Measurements from ENCODE around the gene VAPB. TPM values are rescaled to one million over a fixed set of nuclear protein-coding genes. Genes with fewer than 3 reads are reported as not detected.

VAPB gene
- total and polyA plus RNA-seq, 2 of the 4 experiments (the other 2 are of a cell fraction), result 9.1 to 26.0 TPM

DNA sequence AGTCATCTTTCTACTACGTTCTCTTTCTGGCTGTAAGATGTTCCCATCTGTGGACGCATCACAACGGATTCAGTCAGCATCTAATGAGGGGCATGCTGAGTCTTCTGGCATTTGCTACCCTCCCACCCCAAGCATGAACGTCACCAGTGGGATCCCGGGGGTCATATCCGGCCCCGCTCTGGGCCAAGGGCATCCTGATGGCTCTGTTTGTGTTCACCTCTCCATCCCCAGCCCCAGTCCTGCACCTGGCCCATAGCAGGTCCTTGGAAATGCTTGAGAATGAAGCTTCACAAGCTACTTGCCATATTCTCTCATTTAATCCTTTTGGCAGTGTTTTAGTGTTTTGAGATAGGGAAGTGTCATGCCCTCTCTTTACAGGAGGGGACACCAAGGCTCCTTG is 111.2 kb downstream of the VAPB start:
- no peak overlapping the region for H4K8ac ChIP-seq (ENCODE audit: low read depth in 2 of 2, low read length in 2 of 2)
- H3K9me1 ChIP-seq (ENCODE audit: insufficient read depth, low read length), result no peaks in the 10 kb centered on the region
- POLR2A ChIA-PET (ENCODE audit: unreplicated experiment), result no interaction called here
- H4K91ac ChIP-seq (ENCODE audit: insufficient read depth, low read depth, low read length), result no peak overlapping the region
- H2AK9ac ChIP-seq (replicated peaks; ENCODE audit: low read depth, low read length, poor library complexity), result no peak overlapping the region
- no peak for DNase-seq
- dilution Hi-C loops (cut with HindIII; ENCODE audit: low sequenced_read_pairs, unreplicated experiment) (no loop called here), in situ Hi-C loops (cut with MboI; ENCODE audit: low sequenced_read_pairs) (no loop called here), intact Hi-C loops (cut with micrococcal nuclease) (no loop called here)
- H3K9ac ChIP-seq (ENCODE audit: low read depth, low read length), result no peak overlapping the region
- no peak overlapping the region for H3K4me3 ChIP-seq (ENCODE audit: insufficient read depth, low read depth, low read length)
- TF ChIP-seq, protein P1, sequence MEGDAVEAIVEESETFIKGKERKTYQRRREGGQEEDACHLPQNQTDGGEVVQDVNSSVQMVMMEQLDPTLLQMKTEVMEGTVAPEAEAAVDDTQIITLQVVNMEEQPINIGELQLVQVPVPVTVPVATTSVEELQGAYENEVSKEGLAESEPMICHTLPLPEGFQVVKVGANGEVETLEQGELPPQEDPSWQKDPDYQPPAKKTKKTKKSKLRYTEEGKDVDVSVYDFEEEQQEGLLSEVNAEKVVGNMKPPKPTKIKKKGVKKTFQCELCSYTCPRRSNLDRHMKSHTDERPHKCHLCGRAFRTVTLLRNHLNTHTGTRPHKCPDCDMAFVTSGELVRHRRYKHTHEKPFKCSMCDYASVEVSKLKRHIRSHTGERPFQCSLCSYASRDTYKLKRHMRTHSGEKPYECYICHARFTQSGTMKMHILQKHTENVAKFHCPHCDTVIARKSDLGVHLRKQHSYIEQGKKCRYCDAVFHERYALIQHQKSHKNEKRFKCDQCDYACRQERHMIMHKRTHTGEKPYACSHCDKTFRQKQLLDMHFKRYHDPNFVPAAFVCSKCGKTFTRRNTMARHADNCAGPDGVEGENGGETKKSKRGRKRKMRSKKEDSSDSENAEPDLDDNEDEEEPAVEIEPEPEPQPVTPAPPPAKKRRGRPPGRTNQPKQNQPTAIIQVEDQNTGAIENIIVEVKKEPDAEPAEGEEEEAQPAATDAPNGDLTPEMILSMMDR (conservative IDR thresholded peaks at IDR 0.05; ENCODE audit: low read depth, low read length), result no peak
- TF ChIP-seq BHLHE40 (IDR thresholded peaks at IDR 0.05; ENCODE audit: low read depth, low read length), result no peak
- no peak for TF ChIP-seq RAD21 (IDR thresholded peaks at IDR 0.05; ENCODE audit: low read length)
- TF ChIP-seq, protein P2, sequence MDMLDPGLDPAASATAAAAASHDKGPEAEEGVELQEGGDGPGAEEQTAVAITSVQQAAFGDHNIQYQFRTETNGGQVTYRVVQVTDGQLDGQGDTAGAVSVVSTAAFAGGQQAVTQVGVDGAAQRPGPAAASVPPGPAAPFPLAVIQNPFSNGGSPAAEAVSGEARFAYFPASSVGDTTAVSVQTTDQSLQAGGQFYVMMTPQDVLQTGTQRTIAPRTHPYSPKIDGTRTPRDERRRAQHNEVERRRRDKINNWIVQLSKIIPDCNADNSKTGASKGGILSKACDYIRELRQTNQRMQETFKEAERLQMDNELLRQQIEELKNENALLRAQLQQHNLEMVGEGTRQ (IDR thresholded peaks at IDR 0.05; ENCODE audit: low read depth, low read length), result no peak
- TF ChIP-seq FOS (IDR thresholded peaks at IDR 0.05; ENCODE audit: low read depth, low read length), result no peak
- TF ChIP-seq SMC3 (IDR thresholded peaks at IDR 0.05; ENCODE audit: low read depth, low read length), result no peak
- TF ChIP-seq MAZ (IDR thresholded peaks at IDR 0.05; ENCODE audit: borderline replicate concordance, low read depth, low read length), result no peak
- TF ChIP-seq MAFK (IDR thresholded peaks at IDR 0.05; ENCODE audit: low read depth, low read length), result no peak
- no peak for TF ChIP-seq RFX5 (IDR thresholded peaks at IDR 0.05; ENCODE audit: low read depth, low read length)
- no peak for TF ChIP-seq CEBPB (IDR thresholded peaks at IDR 0.05; ENCODE audit: low read depth, low read length)
- TF ChIP-seq MXI1 (IDR thresholded peaks at IDR 0.05; ENCODE audit: borderline replicate concordance, low read depth, low read length), result no peak
- no peak for TF ChIP-seq NFE2L2 (IDR thresholded peaks at IDR 0.05; ENCODE audit: low read depth, low read length)
- TF ChIP-seq, protein P3, sequence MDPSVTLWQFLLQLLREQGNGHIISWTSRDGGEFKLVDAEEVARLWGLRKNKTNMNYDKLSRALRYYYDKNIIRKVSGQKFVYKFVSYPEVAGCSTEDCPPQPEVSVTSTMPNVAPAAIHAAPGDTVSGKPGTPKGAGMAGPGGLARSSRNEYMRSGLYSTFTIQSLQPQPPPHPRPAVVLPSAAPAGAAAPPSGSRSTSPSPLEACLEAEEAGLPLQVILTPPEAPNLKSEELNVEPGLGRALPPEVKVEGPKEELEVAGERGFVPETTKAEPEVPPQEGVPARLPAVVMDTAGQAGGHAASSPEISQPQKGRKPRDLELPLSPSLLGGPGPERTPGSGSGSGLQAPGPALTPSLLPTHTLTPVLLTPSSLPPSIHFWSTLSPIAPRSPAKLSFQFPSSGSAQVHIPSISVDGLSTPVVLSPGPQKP (IDR thresholded peaks at IDR 0.05; ENCODE audit: borderline replicate concordance, low read depth, low read length), result no peak
- TF ChIP-seq POLR2A (IDR thresholded peaks at IDR 0.05; ENCODE audit: low read depth, low read length), result no peak
- H4K20me1 ChIP-seq (ENCODE audit: insufficient read depth, low read length), result no peaks in the 10 kb centered on the region
- H3K27me3 ChIP-seq (ENCODE audit: control insufficient read depth, insufficient read depth, low read length), result no peaks in the 10 kb centered on the region
- H4K5ac ChIP-seq (ENCODE audit: low read depth, low read length), result no peak overlapping the region
- 0 out of 2 replicates have a peak, but pooled peaks cover 1% of the 10 kb centered on the region for H3K36me3 ChIP-seq (ENCODE audit: control insufficient read depth, insufficient read depth, low read length)
- no peak for ATAC-seq (ENCODE audit: low read depth)
- H3K9me3 ChIP-seq (ENCODE audit: control insufficient read depth, insufficient read depth, low read length), result peaks cover 19% of the 10 kb centered on the region
- H2BK20ac ChIP-seq (ENCODE audit: low read depth, low read length), result no peak overlapping the region
- no peak overlapping the region for H3K23ac ChIP-seq (ENCODE audit: low read depth, low read length)
- no peak overlapping the region for H2AFZ ChIP-seq (replicated peaks; ENCODE audit: low read length, poor library complexity)
- no TSS peak for BruUV-seq (replicated peaks)
- H3K14ac ChIP-seq (replicated peaks; ENCODE audit: low read depth, low read length), result no peak overlapping the region
- H3K4me1 ChIP-seq (ENCODE audit: control insufficient read depth, insufficient read depth, low read length), result no peaks in the 10 kb centered on the region
- H3K4ac ChIP-seq (ENCODE audit: low read depth, low read length), result no peak overlapping the region
- H3K79me1 ChIP-seq (ENCODE audit: low read depth in 1 of 2, low read length in 2 of 2), result 0 out of 4 replicates have a peak, but pooled peaks cover 0 to 6% of the 10 kb centered on the region in 2 experiments
- no peak overlapping the region for H2AK5ac ChIP-seq (ENCODE audit: low read depth, low read length)
- no peak overlapping the region for H3K27ac ChIP-seq (ENCODE audit: insufficient read depth, low read length)
- no peak overlapping the region for H3K4me2 ChIP-seq (ENCODE audit: low read depth, low read length)
- WGBS, 2 experiments (ENCODE audit: extremely low coverage in 2 of 2, insufficient read length in 1 of 2), result 88% methylated on average over 3 of the region's 7 CpGs; no CpG with 5 or more reads in 1 of the 2 experiments
- H3K18ac ChIP-seq (ENCODE audit: low read depth, low read length), result no peak overlapping the region
- CTCF ChIA-PET, result interaction anchor here (0.7 kb wide), 1 partner anchor 44 kb away, joined by 3 read pairs; no protein-coding TSS in a partner anchor
- H2BK5ac ChIP-seq (ENCODE audit: low read depth, low read length, poor library complexity, severe bottlenecking), result no peak overlapping the region
- no peak overlapping the region for H2BK120ac ChIP-seq (ENCODE audit: low read depth, low read length)
- H3K56ac ChIP-seq (ENCODE audit: extremely low read depth, insufficient read depth, low read length), result no peak overlapping the region
- H2BK15ac ChIP-seq (ENCODE audit: low read depth, low read length), result no peak overlapping the region

All from IMR-90 (cell line).